ENCODE data around the gene DNAL1. TPM values are rescaled to one million over a fixed set of nuclear protein-coding genes. Genes with fewer than 3 reads are reported as not detected.

The DNAL1 gene
- total RNA-seq, 1 donor from 2014 or later, result 13.1 TPM

DNA sequence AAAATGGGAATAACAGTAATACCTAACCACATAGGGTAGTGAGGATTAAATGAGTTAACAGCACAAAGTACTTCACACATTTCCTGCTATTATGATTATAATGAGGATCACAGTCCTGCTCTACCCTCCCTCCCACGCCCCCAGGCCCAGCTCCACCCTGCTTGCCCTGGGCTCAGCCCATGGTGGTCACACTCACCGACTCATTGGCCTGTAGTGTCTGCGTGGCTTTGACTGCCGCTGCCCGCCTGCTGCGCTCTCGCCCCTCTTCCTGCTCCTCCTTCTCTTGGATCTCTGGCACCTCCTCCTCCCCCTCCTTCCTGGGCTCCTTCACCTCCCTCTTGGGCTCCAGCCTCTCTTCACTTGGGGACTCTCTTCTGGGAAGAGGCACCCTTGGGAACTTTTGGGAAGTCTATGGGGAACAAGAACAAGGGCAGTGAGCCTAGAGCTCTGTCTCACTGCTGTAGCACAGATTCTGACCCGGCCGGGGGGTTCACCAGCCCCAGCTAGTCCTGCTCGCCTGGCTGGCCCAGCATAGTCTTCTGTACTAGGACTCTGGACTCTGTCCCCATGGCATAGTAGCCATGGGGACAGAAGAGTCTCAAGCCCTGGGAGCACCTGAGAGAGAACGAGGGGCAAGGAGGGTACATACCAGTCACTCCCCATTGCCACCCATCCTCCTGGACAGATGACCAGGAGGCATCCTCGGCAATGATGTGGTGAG is 76.5 kb downstream of the DNAL1 start:
- Mint-ChIP-seq H3K4me1 (ENCODE audit: unreplicated experiment) (peaks cover 27% of the 10 kb centered on the region), H3K36me3 (ENCODE audit: low read depth, unreplicated experiment) (peaks cover 45% of the 10 kb centered on the region), H3K27me3 (ENCODE audit: unreplicated experiment) (peaks cover 6% of the 10 kb centered on the region), H3K4me3 (ENCODE audit: unreplicated experiment) (no peak overlapping the region), H3K27ac (ENCODE audit: unreplicated experiment) (no peak overlapping the region), H3K9me3 (ENCODE audit: unreplicated experiment) (no peaks in the 10 kb centered on the region)
- no peak for DNase-seq (ENCODE audit: low spot score)
- TF ChIP-seq, protein P1, sequence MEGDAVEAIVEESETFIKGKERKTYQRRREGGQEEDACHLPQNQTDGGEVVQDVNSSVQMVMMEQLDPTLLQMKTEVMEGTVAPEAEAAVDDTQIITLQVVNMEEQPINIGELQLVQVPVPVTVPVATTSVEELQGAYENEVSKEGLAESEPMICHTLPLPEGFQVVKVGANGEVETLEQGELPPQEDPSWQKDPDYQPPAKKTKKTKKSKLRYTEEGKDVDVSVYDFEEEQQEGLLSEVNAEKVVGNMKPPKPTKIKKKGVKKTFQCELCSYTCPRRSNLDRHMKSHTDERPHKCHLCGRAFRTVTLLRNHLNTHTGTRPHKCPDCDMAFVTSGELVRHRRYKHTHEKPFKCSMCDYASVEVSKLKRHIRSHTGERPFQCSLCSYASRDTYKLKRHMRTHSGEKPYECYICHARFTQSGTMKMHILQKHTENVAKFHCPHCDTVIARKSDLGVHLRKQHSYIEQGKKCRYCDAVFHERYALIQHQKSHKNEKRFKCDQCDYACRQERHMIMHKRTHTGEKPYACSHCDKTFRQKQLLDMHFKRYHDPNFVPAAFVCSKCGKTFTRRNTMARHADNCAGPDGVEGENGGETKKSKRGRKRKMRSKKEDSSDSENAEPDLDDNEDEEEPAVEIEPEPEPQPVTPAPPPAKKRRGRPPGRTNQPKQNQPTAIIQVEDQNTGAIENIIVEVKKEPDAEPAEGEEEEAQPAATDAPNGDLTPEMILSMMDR (IDR thresholded peaks at IDR 0.05; ENCODE audit: unreplicated experiment), result no peak

DNA sequence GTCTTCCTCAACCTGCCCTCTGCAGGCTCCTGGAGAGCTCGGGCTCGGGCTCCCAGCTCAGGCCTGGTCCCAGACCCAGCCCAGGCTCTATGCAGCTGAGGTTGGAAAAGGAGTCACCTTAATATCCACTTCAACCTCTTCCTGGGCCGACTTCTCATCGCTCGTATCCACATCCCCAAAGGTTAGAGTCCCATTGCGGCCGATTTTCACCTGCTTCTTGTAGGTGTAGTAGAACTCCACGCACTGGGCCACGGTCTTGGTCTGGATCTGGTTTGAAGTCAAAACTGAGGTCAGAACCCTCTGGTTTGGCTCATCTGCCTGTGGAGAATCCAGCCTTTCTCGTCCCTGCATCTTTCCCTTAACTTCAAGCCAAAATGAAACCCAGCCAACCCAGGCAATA is 77.8 kb downstream of the DNAL1 start:
- no peak for DNase-seq (ENCODE audit: low spot score)
- TF ChIP-seq, protein P1 (IDR thresholded peaks at IDR 0.05; ENCODE audit: unreplicated experiment), result no peak
- Mint-ChIP-seq H3K9me3 (ENCODE audit: unreplicated experiment) (no peaks in the 10 kb centered on the region), H3K36me3 (ENCODE audit: low read depth, unreplicated experiment) (peaks cover 45% of the 10 kb centered on the region), H3K27me3 (ENCODE audit: unreplicated experiment) (peaks cover 6% of the 10 kb centered on the region), H3K4me3 (ENCODE audit: unreplicated experiment) (peak overlapping the region; percentile 45), H3K4me1 (ENCODE audit: unreplicated experiment) (peaks cover 27% of the 10 kb centered on the region), H3K27ac (ENCODE audit: unreplicated experiment) (no peak overlapping the region)

DNA sequence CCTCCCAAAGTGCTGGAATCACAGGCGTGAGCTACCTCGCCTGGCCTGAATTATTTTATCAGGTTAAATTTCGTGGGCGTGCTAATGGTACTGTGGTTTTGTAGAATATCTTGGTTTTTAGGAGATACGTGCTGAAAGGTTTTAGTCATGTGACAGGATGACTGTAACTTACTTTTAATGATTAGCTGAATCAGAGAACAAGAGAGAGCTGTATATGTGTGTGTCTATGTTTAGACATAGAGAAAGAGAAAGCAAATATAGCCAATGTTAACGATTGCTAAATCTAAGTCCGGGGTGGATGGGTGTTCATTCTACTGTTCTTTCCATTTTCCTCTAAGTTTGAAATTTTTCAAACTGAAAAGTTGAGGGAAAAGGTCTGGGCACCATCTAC is 78.6 kb downstream of the DNAL1 start:
- no peak for DNase-seq (ENCODE audit: low spot score)
- H3K4me3 Mint-ChIP-seq (ENCODE audit: unreplicated experiment), result peak overlapping the region; percentile 43
- peaks cover 29% of the 10 kb centered on the region for H3K4me1 Mint-ChIP-seq (ENCODE audit: unreplicated experiment)
- H3K27me3 Mint-ChIP-seq (ENCODE audit: unreplicated experiment), result peaks cover 3% of the 10 kb centered on the region
- H3K27ac Mint-ChIP-seq (ENCODE audit: unreplicated experiment), result no peak overlapping the region
- H3K9me3 Mint-ChIP-seq (ENCODE audit: unreplicated experiment), result no peaks in the 10 kb centered on the region
- TF ChIP-seq, protein P1 (IDR thresholded peaks at IDR 0.05; ENCODE audit: unreplicated experiment), result no peak
- peaks cover 52% of the 10 kb centered on the region for H3K36me3 Mint-ChIP-seq (ENCODE audit: low read depth, unreplicated experiment)

DNA sequence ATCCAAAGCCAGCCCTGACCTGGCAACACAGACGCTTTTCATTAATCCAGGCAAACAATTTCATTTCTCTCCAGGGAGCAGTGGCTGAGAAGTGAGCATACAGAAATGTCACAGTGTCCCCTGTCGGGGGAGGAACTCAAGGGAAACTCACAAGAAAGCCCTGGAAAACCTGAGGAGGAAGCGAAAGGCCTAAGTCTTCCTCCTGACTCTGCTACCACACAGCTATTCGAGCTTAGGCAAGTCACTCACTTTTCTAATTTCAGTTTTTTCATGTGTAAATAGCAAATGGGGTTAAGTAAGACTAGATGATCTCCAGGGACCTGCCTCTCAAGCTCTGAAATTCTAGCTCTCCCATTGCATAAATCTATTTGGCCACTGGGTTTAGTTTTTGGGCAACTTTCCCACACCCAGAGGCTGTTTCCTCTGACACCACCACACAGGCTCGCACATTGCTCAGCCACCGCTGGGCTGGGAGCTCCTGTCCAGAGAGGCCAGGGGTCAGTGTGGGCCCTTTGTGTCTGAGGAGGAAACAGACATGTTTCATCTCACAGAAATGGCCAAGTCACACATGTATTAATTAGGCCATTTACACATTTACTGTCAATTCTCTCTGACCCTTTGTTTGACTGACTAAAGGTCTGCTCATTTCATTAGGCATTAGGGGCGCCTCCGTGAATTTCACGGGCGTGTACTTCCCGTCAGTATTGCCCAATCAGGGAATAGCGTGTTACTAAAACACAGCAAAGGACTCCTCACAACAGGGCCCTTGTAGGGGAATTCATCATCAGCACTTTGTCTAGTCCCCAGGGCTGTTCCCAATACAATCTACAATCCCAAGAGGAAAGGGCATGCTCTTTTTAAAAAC is 79.2 kb downstream of the DNAL1 start:
- no peaks in the 10 kb centered on the region for H3K9me3 Mint-ChIP-seq (ENCODE audit: unreplicated experiment)
- TF ChIP-seq, protein P1 (IDR thresholded peaks at IDR 0.05; ENCODE audit: unreplicated experiment), result no peak
- peaks cover 3% of the 10 kb centered on the region for H3K27me3 Mint-ChIP-seq (ENCODE audit: unreplicated experiment)
- H3K27ac Mint-ChIP-seq (ENCODE audit: unreplicated experiment), result peak overlapping the region; percentile 74
- peaks cover 55% of the 10 kb centered on the region for H3K36me3 Mint-ChIP-seq (ENCODE audit: low read depth, unreplicated experiment)
- H3K4me3 Mint-ChIP-seq (ENCODE audit: unreplicated experiment), result peak overlapping the region; percentile 43
- no peak for DNase-seq (ENCODE audit: low spot score)
- peaks cover 35% of the 10 kb centered on the region for H3K4me1 Mint-ChIP-seq (ENCODE audit: unreplicated experiment)

DNA sequence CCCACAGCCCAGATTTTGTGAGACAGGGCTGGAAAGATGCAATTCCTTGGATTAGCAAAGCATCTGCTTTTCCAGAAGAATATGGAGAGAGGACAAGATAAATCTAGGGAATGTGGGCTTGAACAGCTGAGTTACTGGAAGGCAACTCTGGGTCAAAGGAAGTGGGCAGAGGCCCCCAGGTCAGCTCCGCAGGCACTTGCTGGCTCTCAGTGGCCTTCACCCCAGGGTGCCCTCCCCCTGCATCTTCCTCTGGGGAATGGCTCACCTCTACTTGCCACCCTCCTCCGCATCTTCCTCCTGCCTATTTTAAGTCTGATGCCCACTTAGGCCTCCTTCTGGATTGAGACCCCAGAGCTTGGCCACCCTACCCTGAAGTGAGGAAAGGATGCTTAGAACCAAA is 79.9 kb downstream of the DNAL1 start:
- TF ChIP-seq, protein P1 (IDR thresholded peaks at IDR 0.05; ENCODE audit: unreplicated experiment), result no peak
- Mint-ChIP-seq H3K27ac (ENCODE audit: unreplicated experiment) (no peak overlapping the region), H3K9me3 (ENCODE audit: unreplicated experiment) (no peaks in the 10 kb centered on the region), H3K4me3 (ENCODE audit: unreplicated experiment) (no peak overlapping the region), H3K27me3 (ENCODE audit: unreplicated experiment) (no peaks in the 10 kb centered on the region), H3K36me3 (ENCODE audit: low read depth, unreplicated experiment) (peaks cover 56% of the 10 kb centered on the region), H3K4me1 (ENCODE audit: unreplicated experiment) (peaks cover 32% of the 10 kb centered on the region)
- DNase-seq (ENCODE audit: low spot score), result no peak

Data from endothelial cell (in vitro differentiated cells).